ENCODE results near the gene N4BP2. TPM values are rescaled to one million over a fixed set of nuclear protein-coding genes. Genes with fewer than 3 reads are reported as not detected.
"Not testable (repeated sequence)": the region's sequence is repeated elsewhere in the genome, so short reads cannot be mapped to it uniquely, and the experiment has no call there.

The N4BP2 gene
- total RNA-seq, 1 experiment from 2014 or later = 31.7 TPM

GRCh38 chr4:40144716-40145115 is 88.1 kb downstream of the N4BP2 start:
- Mint-ChIP-seq H3K27ac (no peak overlapping the region), H3K36me3 (peaks cover 76% of the 10 kb centered on the region), H3K27me3 (ENCODE audit: low read depth) (no peaks in the 10 kb centered on the region), H3K4me1 (no peaks in the 10 kb centered on the region), H3K4me3 (no peak overlapping the region), H3K9me3 (peaks cover 25% of the 10 kb centered on the region)
- no peak for DNase-seq (ENCODE audit: low spot score)
- CTCF ChIA-PET = no interaction called here
- POLR2A ChIA-PET = no interaction called here
- ATAC-seq = no peak
- TF ChIP-seq NFATC4 (CRISPR knock-in tag; IDR thresholded peaks at IDR 0.05) (no peak), NR2C2 (CRISPR knock-in tag; IDR thresholded peaks at IDR 0.05) (no peak), CREB1 (CRISPR knock-in tag; IDR thresholded peaks at IDR 0.05) (no peak), SMAD3 (CRISPR knock-in tag; IDR thresholded peaks at IDR 0.05; ENCODE audit: borderline replicate concordance) (no peak), ZNF425 (CRISPR knock-in tag; conservative IDR thresholded peaks at IDR 0.05) (no peak), TEAD4 (CRISPR knock-in tag; IDR thresholded peaks at IDR 0.05) (no peak), ZMAT4 (CRISPR knock-in tag; IDR thresholded peaks at IDR 0.05) (no peak), CBFB (CRISPR knock-in tag; IDR thresholded peaks at IDR 0.05; ENCODE audit: low read depth) (no peak), ZNF281 (CRISPR knock-in tag; IDR thresholded peaks at IDR 0.05) (no peak), MAX (CRISPR knock-in tag; IDR thresholded peaks at IDR 0.05) (no peak), FOXP1 (CRISPR knock-in tag; IDR thresholded peaks at IDR 0.05; ENCODE audit: borderline replicate concordance) (no peak), ZNF532 (CRISPR knock-in tag; IDR thresholded peaks at IDR 0.05; ENCODE audit: borderline replicate concordance) (no peak), OVOL2 (CRISPR knock-in tag; IDR thresholded peaks at IDR 0.05; ENCODE audit: borderline replicate concordance) (no peak), NR1H2 (CRISPR knock-in tag; IDR thresholded peaks at IDR 0.05) (no peak), AFF4 (CRISPR knock-in tag; IDR thresholded peaks at IDR 0.05; ENCODE audit: borderline replicate concordance) (no peak), KAT7 (CRISPR knock-in tag; IDR thresholded peaks at IDR 0.05; ENCODE audit: borderline replicate concordance) (no peak)

GRCh38 chr4:40147490-40147889 is 90.8 kb downstream of the N4BP2 start:
- POLR2A ChIA-PET; CTCF ChIA-PET; ATAC-seq; DNase-seq (ENCODE audit: low spot score); H3K27ac Mint-ChIP-seq; H3K27me3 Mint-ChIP-seq (ENCODE audit: low read depth); H3K4me1 Mint-ChIP-seq; H3K4me3 Mint-ChIP-seq: not testable (repeated sequence)
- peaks cover 74% of the 10 kb centered on the region for H3K36me3 Mint-ChIP-seq
- peaks cover 30% of the 10 kb centered on the region for H3K9me3 Mint-ChIP-seq

Measured in WTC11 (cell line).